GM19043 (cell line): ENCODE data around the gene ADH1A.
"Not testable (repeated sequence)": the region's sequence is repeated elsewhere in the genome, so short reads cannot be mapped to it uniquely, and the experiment has no call there.

Experiments
- ATAC-seq: cut with Tn5 transposase; IDR thresholded peaks from one replicate; pipeline ENCODE4 v1.9.1; 2021; ENCODE audit warnings: low read depth; ENCODE audit not compliant: unreplicated experiment

ADH1A gene

DNA sequence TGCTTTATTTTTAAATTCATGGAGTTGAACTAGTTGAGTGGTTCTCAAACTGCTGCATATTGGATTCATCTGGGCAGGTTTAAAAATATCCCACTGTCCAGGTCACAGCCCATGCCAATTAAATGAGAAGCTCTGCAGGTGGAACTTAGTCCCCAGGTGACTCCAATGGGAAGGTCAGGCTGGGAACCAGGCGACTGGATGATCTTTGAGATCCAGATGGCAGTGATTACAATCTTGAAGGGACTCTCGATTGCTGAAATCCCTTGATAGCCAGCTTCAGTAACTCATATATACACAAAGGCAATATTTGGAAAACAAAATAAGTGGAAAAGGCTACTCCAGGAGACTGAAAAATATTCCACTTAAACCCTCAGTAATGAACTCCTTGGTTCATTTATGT, 8.1 kb downstream of the ADH1A start:
- ATAC-seq: no peak

DNA sequence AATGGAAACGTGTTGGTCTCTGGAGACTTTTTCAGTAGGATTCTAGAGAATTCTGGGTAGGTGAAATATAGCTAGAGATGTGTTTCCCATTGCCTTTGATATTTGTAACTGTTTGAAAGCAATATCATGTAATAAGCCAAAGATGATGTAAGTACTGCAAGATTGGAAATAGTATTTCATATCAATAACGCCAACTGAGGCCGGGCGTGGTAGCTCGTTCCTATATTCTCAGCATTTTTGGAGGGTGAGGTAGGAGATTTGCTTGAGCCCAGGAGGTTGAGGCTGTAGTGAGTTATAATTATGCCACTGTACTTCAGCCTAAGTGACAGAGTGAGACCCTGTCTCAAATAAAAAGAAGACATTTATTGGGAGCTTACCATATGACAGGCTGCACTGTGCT, 9.5 kb downstream of the ADH1A start:
- ATAC-seq: no peak

- no peak for ATAC-seq
These were observed 14.4 kb downstream of the ADH1A start for GRCh38 chr4:99276417-99276816.

DNA sequence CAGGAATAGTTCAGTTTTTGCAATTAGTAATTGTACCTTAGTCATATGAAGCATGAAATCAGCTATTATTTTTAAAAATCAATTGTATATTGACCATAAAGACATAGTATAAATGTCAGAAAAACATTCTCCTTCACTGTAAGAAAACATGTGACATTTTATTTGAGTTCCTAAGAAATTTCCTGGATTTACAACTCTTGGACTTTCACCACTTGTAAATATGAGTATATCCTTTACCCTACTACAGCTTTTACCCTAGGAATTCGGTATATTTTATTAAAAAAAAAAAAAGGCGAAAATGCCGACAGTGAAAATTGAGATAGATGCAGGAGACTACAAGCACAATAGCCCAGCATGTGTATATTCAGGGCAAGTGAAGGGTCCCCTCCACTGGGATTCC, 14.9 kb downstream of the ADH1A start:
- no peak for ATAC-seq

DNA sequence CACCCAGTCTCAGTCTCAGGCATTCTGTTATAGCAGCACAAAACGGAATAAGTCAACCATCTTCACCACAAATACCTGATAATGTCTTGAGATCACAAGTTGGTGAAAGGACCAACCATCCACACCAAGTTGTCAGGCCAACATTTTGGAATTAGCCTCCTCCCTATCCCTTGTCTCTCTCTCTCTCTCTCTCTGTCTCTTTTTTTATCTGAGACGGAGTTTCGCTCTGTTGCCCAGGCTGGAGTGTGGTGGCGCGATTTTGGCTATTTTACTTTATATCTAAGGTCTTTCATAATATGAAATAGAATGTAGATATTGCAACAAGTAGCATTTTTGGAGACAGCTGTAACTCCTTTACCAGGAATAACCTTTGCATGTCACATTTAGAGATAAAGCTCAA, 15.7 kb downstream of the ADH1A start:
- ATAC-seq: no peak

- ATAC-seq: no peak
These were observed 17.1 kb downstream of the ADH1A start for GRCh38 chr4:99273704-99274103.

- ATAC-seq: no peak
These were observed 25.9 kb downstream of the ADH1A start for GRCh38 chr4:99264927-99265326.

GRCh38 chr4:99252746-99253145, 38.0 kb downstream of the ADH1A start:
- no peak for ATAC-seq

GRCh38 chr4:99248714-99249113, 42.1 kb downstream of the ADH1A start:
- ATAC-seq: no peak

DNA sequence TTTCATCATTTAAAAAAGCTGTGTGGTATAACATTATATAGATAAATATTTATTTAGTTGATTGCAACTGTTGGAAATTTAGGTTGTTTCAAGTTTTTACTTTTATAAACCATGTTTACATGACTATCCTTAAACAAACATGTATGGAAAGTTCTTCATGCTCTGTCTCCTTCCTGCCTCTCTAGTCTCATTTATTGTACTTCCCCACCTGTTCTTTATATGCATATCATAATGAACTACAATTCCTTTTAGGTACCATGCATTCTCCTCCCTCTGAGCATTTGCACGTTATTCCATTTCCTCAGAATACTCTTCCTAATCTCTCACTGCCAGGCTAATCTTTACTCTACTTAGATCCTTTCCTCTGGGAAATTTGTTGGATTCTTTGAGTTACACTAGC, 54.8 kb downstream of the ADH1A start:
- no peak for ATAC-seq

GRCh38 chr4:99234331-99235010, 56.3 kb downstream of the ADH1A start:
- ATAC-seq: no peak

GRCh38 chr4:99233397-99233796, 57.4 kb downstream of the ADH1A start:
- ATAC-seq: not testable (repeated sequence)

- not testable (repeated sequence) for ATAC-seq
These were observed 62.1 kb downstream of the ADH1A start for GRCh38 chr4:99228706-99229105.

- ATAC-seq: not testable (repeated sequence)
These were observed 63.1 kb downstream of the ADH1A start for GRCh38 chr4:99227646-99228045.
